ENCODE results near the gene HCN3. TPM values are rescaled to one million over a fixed set of nuclear protein-coding genes. Genes with fewer than 3 reads are reported as not detected.

Gene HCN3
- total and polyA plus RNA-seq, 2 of the 13 experiments (the other 11 are each of a cell fraction or from before 2014, with no cell fraction given) = 2.4 to 10.2 TPM

DNA sequence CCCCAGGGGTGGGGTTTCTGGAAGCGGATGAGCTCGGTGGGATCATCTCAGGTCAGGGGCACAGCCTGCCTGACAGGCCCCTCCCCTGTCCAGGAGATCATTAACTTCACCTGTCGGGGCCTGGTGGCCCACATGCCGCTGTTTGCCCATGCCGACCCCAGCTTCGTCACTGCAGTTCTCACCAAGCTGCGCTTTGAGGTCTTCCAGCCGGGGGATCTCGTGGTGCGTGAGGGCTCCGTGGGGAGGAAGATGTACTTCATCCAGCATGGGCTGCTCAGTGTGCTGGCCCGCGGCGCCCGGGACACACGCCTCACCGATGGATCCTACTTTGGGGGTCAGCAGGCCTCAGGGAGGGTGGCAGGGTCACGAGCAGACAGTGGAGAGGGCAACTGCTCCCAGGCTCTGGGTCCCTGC is 8.4 kb downstream of the HCN3 start:
- in situ Hi-C loops (cut with HindIII; ENCODE audit: extremely low pct_ligation_motif_present, low pct_unique_long_range_greater_than_20kb) (no loop called here), intact Hi-C loops (cut with micrococcal nuclease; ENCODE audit: unreplicated experiment) (no loop called here)
- H3K4me1 ChIP-seq (ENCODE audit: insufficient read depth, low read length) = peaks cover 40% of the 10 kb centered on the region
- FAIRE-seq (peak; percentile 4), ATAC-seq (peak; percentile 53), DNase-seq (ENCODE audit: low spot score) (no peak)
- no TSS peak for BruUV-seq (replicated peaks)
- H2AFZ ChIP-seq (ENCODE audit: low read length) = no peak overlapping the region
- no peaks in the 10 kb centered on the region; a peak in 1 of 5 replicates for H3K36me3 ChIP-seq (replicated peaks in 1 of 2; ENCODE audit: control insufficient read depth in 1 of 2, insufficient read depth in 2 of 2, low read length in 2 of 2)
- peak overlapping the region; percentile 73 for H3K27ac ChIP-seq (ENCODE audit: extremely low read length, insufficient read depth, low read length)
- peak overlapping the region; percentile 58 for H3K4me2 ChIP-seq (ENCODE audit: low read depth, low read length)
- H3K9ac ChIP-seq (ENCODE audit: insufficient read depth, low read depth, low read length) = no peak overlapping the region
- ChIA-PET CTCF (ENCODE audit: low intra/inter-chr PET ratio, low total read pairs) (no interaction called here), POLR2A (interaction anchor here (1.0 to 2.3 kb wide), 6 partner anchors 13 to 38 kb away, joined by 3 to 21 read pairs (median 10); partner anchors contain the start of genes CLK2, FDPS, PKLR and SCAMP3)
- no peaks in the 10 kb centered on the region for H3K79me2 ChIP-seq (ENCODE audit: insufficient read depth, low read length)
- WGBS (ENCODE audit: low lambda C conversion rate) = 80% methylated on average over 5 of the region's 18 CpGs
- no peaks in the 10 kb centered on the region for H3K9me3 ChIP-seq (ENCODE audit: low read length)
- H4K20me1 ChIP-seq (ENCODE audit: insufficient read depth, low read length) = no peaks in the 10 kb centered on the region
- no peaks in the 10 kb centered on the region for H3K27me3 ChIP-seq (ENCODE audit: control insufficient read depth in 1 of 2, insufficient read depth in 2 of 2, low read length in 2 of 2)
- peak overlapping the region in 1 of 3 experiments; percentile 30; a peak in 2 of 6 replicates for H3K4me3 ChIP-seq (replicated peaks in 1 of 3; ENCODE audit: insufficient read depth in 1 of 3, low read depth in 2 of 3, low read length in 3 of 3)
- TF ChIP-seq, protein P1, sequence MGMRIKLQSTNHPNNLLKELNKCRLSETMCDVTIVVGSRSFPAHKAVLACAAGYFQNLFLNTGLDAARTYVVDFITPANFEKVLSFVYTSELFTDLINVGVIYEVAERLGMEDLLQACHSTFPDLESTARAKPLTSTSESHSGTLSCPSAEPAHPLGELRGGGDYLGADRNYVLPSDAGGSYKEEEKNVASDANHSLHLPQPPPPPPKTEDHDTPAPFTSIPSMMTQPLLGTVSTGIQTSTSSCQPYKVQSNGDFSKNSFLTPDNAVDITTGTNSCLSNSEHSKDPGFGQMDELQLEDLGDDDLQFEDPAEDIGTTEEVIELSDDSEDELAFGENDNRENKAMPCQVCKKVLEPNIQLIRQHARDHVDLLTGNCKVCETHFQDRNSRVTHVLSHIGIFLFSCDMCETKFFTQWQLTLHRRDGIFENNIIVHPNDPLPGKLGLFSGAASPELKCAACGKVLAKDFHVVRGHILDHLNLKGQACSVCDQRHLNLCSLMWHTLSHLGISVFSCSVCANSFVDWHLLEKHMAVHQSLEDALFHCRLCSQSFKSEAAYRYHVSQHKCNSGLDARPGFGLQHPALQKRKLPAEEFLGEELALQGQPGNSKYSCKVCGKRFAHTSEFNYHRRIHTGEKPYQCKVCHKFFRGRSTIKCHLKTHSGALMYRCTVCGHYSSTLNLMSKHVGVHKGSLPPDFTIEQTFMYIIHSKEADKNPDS (CRISPR knock-in tag; IDR thresholded peaks at IDR 0.05) = no peak
- TF ChIP-seq, protein P2, sequence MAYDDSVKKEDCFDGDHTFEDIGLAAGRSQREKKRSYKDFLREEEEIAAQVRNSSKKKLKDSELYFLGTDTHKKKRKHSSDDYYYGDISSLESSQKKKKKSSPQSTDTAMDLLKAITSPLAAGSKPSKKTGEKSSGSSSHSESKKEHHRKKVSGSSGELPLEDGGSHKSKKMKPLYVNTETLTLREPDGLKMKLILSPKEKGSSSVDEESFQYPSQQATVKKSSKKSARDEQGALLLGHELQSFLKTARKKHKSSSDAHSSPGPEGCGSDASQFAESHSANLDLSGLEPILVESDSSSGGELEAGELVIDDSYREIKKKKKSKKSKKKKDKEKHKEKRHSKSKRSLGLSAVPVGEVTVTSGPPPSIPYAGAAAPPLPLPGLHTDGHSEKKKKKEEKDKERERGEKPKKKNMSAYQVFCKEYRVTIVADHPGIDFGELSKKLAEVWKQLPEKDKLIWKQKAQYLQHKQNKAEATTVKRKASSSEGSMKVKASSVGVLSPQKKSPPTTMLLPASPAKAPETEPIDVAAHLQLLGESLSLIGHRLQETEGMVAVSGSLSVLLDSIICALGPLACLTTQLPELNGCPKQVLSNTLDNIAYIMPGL (CRISPR knock-in tag; IDR thresholded peaks at IDR 0.05; ENCODE audit: borderline replicate concordance in 1 of 2, low read depth in 1 of 2) = no peak
- TF ChIP-seq, protein P3, sequence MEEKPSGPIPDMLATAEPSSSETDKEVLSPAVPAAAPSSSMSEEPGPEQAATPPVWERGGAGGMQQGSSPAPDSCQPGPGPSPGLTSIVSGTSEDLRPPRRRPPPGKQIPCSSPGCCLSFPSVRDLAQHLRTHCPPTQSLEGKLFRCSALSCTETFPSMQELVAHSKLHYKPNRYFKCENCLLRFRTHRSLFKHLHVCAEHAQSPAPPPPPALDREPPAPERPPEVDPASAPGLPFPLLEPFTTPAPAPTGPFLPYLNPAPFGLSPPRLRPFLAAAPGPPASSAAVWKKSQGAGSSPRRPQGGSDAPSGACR (CRISPR knock-in tag; IDR thresholded peaks at IDR 0.05) = peak; percentile 60
- TF ChIP-seq NFE2L2 (IDR thresholded peaks at IDR 0.05; ENCODE audit: low read length) (no peak), ZNF776 (CRISPR knock-in tag; IDR thresholded peaks at IDR 0.05) (no peak), ZNF451 (CRISPR knock-in tag; IDR thresholded peaks at IDR 0.05) (no peak), ZBTB7B (CRISPR knock-in tag; IDR thresholded peaks at IDR 0.05) (peak; percentile 58; the same call in 1 of the 2 replicates), SNAPC2 (CRISPR knock-in tag; IDR thresholded peaks at IDR 0.05) (no peak), NR2C2 (CRISPR knock-in tag; IDR thresholded peaks at IDR 0.05; ENCODE audit: borderline replicate concordance) (no peak), RAD21 (CRISPR knock-in tag; IDR thresholded peaks at IDR 0.05) (no peak), MEIS2 (CRISPR knock-in tag; IDR thresholded peaks at IDR 0.05) (peak; percentile 51; the same call in 1 of the 2 replicates), SP2 (CRISPR knock-in tag; IDR thresholded peaks at IDR 0.05) (no peak), SAP130 (CRISPR knock-in tag; IDR thresholded peaks at IDR 0.05; ENCODE audit: low read depth) (peak; percentile 31; the same call in 1 of the 2 replicates)
- TF ChIP-seq, protein P4, sequence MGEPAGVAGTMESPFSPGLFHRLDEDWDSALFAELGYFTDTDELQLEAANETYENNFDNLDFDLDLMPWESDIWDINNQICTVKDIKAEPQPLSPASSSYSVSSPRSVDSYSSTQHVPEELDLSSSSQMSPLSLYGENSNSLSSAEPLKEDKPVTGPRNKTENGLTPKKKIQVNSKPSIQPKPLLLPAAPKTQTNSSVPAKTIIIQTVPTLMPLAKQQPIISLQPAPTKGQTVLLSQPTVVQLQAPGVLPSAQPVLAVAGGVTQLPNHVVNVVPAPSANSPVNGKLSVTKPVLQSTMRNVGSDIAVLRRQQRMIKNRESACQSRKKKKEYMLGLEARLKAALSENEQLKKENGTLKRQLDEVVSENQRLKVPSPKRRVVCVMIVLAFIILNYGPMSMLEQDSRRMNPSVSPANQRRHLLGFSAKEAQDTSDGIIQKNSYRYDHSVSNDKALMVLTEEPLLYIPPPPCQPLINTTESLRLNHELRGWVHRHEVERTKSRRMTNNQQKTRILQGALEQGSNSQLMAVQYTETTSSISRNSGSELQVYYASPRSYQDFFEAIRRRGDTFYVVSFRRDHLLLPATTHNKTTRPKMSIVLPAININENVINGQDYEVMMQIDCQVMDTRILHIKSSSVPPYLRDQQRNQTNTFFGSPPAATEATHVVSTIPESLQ (CRISPR knock-in tag; conservative IDR thresholded peaks at IDR 0.05) = no peak
- TF ChIP-seq, protein P5, sequence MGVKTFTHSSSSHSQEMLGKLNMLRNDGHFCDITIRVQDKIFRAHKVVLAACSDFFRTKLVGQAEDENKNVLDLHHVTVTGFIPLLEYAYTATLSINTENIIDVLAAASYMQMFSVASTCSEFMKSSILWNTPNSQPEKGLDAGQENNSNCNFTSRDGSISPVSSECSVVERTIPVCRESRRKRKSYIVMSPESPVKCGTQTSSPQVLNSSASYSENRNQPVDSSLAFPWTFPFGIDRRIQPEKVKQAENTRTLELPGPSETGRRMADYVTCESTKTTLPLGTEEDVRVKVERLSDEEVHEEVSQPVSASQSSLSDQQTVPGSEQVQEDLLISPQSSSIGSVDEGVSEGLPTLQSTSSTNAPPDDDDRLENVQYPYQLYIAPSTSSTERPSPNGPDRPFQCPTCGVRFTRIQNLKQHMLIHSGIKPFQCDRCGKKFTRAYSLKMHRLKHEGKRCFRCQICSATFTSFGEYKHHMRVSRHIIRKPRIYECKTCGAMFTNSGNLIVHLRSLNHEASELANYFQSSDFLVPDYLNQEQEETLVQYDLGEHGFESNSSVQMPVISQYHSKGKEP (CRISPR knock-in tag; IDR thresholded peaks at IDR 0.05) = no peak
